HG03039 (cell line): ENCODE measurements around the gene APOC1.
A peak's percentile ranks its signal among the peaks of the same experiment; 100 is the strongest.
"Not testable (repeated sequence)": the region's sequence is repeated elsewhere in the genome, so short reads cannot be mapped to it uniquely, and the experiment has no call there.

Experiments
- ATAC-seq: cut with Tn5 transposase; IDR thresholded peaks from one replicate; pipeline ENCODE4 v1.9.1; 2021; ENCODE audit warnings: mild to moderate bottlenecking, moderate library complexity; ENCODE audit not compliant: unreplicated experiment

APOC1 gene

GRCh38 chr19:44889830-44890365 lies 24.5 kb upstream of the APOC1 start:
- ATAC-seq, result no peak

- peak; percentile 78 for ATAC-seq
Observed at GRCh38 chr19:44890366-44891015, 23.9 kb upstream of the APOC1 start.

- ATAC-seq, result peak; percentile 58
Observed at GRCh38 chr19:44891016-44891882, 23.2 kb upstream of the APOC1 start, which contains the start of gene TOMM40. Gene TOMM40, plus strand, starts transcription at chr19:44891254. Its CDS starts 162 bp downstream, at chr19:44891416.

- no peak for ATAC-seq
Observed at GRCh38 chr19:44892932-44893331, 21.5 kb upstream of the APOC1 start.

- ATAC-seq, result no peak
Observed at GRCh38 chr19:44893332-44894051, 20.9 kb upstream of the APOC1 start.

GRCh38 chr19:44894052-44894400 lies 20.4 kb upstream of the APOC1 start:
- ATAC-seq, result no peak

GRCh38 chr19:44894946-44895345 lies 19.5 kb upstream of the APOC1 start:
- ATAC-seq, result no peak

- no peak for ATAC-seq
Observed at GRCh38 chr19:44897835-44898234, 16.6 kb upstream of the APOC1 start.

- ATAC-seq, result no peak
Observed at GRCh38 chr19:44900328-44901244, 13.8 kb upstream of the APOC1 start.

- ATAC-seq, result no peak
Observed at GRCh38 chr19:44903216-44903601, 11.2 kb upstream of the APOC1 start.

- no peak for ATAC-seq
Observed at GRCh38 chr19:44903602-44904425, 10.6 kb upstream of the APOC1 start.

GRCh38 chr19:44904426-44904994 lies 9.9 kb upstream of the APOC1 start:
- ATAC-seq, result no peak

GRCh38 chr19:44905437-44906160 lies 8.8 kb upstream of the APOC1 start, which contains the start of gene APOE:
Gene APOE, plus strand, starts transcription at chr19:44905796. Its CDS starts 829 bp downstream, at chr19:44906625.
- ATAC-seq, result no peak

- no peak for ATAC-seq
Observed at GRCh38 chr19:44907613-44908012, 6.8 kb upstream of the APOC1 start.

- no peak for ATAC-seq
Observed at GRCh38 chr19:44908074-44908835, 6.2 kb upstream of the APOC1 start.

- no peak for ATAC-seq
Observed at GRCh38 chr19:44908836-44909261, 5.6 kb upstream of the APOC1 start.

- no peak for ATAC-seq
Observed at GRCh38 chr19:44909775-44910174, 4.6 kb upstream of the APOC1 start.

GRCh38 chr19:44911896-44912295 lies 2.5 kb upstream of the APOC1 start:
- not testable (repeated sequence) for ATAC-seq
